ENCODE data around the gene AFP.

DNA sequence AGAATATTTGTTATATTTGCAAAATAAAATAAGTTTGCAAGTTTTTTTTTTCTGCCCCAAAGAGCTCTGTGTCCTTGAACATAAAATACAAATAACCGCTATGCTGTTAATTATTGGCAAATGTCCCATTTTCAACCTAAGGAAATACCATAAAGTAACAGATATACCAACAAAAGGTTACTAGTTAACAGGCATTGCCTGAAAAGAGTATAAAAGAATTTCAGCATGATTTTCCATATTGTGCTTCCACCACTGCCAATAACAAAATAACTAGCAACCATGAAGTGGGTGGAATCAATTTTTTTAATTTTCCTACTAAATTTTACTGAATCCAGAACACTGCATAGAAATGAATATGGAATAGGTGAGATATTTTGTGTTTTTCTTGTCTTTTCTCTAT, at the start of gene AFP:
- TF ChIP-seq, protein P1, sequence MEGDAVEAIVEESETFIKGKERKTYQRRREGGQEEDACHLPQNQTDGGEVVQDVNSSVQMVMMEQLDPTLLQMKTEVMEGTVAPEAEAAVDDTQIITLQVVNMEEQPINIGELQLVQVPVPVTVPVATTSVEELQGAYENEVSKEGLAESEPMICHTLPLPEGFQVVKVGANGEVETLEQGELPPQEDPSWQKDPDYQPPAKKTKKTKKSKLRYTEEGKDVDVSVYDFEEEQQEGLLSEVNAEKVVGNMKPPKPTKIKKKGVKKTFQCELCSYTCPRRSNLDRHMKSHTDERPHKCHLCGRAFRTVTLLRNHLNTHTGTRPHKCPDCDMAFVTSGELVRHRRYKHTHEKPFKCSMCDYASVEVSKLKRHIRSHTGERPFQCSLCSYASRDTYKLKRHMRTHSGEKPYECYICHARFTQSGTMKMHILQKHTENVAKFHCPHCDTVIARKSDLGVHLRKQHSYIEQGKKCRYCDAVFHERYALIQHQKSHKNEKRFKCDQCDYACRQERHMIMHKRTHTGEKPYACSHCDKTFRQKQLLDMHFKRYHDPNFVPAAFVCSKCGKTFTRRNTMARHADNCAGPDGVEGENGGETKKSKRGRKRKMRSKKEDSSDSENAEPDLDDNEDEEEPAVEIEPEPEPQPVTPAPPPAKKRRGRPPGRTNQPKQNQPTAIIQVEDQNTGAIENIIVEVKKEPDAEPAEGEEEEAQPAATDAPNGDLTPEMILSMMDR (conservative IDR thresholded peaks at IDR 0.05; ENCODE audit: low read depth, low read length), result no peak
- TF ChIP-seq EZH2 (IDR thresholded peaks at IDR 0.05; ENCODE audit: low read length, unreplicated experiment), result no peak

Data from PC-3 (cell line).